Frontal cortex (tissue), 4 donors: Measurements from ENCODE around the gene VRTN. TPM values are rescaled to one million over a fixed set of nuclear protein-coding genes. Genes with fewer than 3 reads are reported as not detected.
A peak's percentile ranks its signal among the peaks of the same experiment; 100 is the strongest.
"Not testable (repeated sequence)": the region's sequence is repeated elsewhere in the genome, so short reads cannot be mapped to it uniquely, and the experiment has no call there.

Experiments
- DNase-seq, 2 donors: peaks; one replicate each; pipeline ENCODE4 v3.0.0; 2012; ENCODE audit warnings: low spot score in 2 of 2
- FAIRE-seq: peaks from 2 replicates; lab custom pipeline; 2012; peaks lifted over from hg19 to GRCh38; lab: Jason Lieb, UNC
- total RNA-seq: library from RNA; depleted of rRNA; stranded (reverse); fragments of >200 nt; gene quantifications from one replicate; pipeline ENCODE4 v1.2.3, GENCODE V29; 2014
- donor health status: control.
- donor health status: control.
- donor health status: control.

The VRTN gene
- total RNA-seq, 1 donor from 2014 or later, result not detected

GRCh38 chr14:74390505-74390904, 42.2 kb downstream of the VRTN start:
- not testable (repeated sequence) for DNase-seq, FAIRE-seq

GRCh38 chr14:74391479-74391878, 43.2 kb downstream of the VRTN start:
- DNase-seq (no peak), FAIRE-seq (no peak)

GRCh38 chr14:74392616-74393570, 44.6 kb downstream of the VRTN start:
- no peak for FAIRE-seq
- no peak for DNase-seq

- no peak for FAIRE-seq
Observed at GRCh38 chr14:74394549-74394948, 46.3 kb downstream of the VRTN start.

GRCh38 chr14:74395094-74395493, 46.8 kb downstream of the VRTN start:
- no peak for FAIRE-seq
- DNase-seq, result no peak

More at GRCh38 chr14:74394549-74394948, 46.3 kb downstream of the VRTN start:
- no peak for DNase-seq

GRCh38 chr14:74400031-74400685, 51.9 kb downstream of the VRTN start:
- FAIRE-seq (no peak), DNase-seq (no peak)

GRCh38 chr14:74400919-74401503, 52.7 kb downstream of the VRTN start:
- no peak for DNase-seq
- FAIRE-seq, result no peak

GRCh38 chr14:74401504-74402241, 53.4 kb downstream of the VRTN start:
- DNase-seq (peak in 1 of 2 donors; percentile 35), FAIRE-seq (no peak)

GRCh38 chr14:74402401-74403251, 54.4 kb downstream of the VRTN start:
- FAIRE-seq (no peak), DNase-seq (no peak)

- DNase-seq (no peak), FAIRE-seq (no peak)
Observed at GRCh38 chr14:74403619-74404417, 55.5 kb downstream of the VRTN start.

GRCh38 chr14:74404435-74404834, 56.2 kb downstream of the VRTN start:
- FAIRE-seq (no peak), DNase-seq (no peak)

GRCh38 chr14:74405663-74406062, 57.4 kb downstream of the VRTN start:
- no peak for DNase-seq
- FAIRE-seq, result no peak

- DNase-seq (no peak), FAIRE-seq (no peak)
Observed at GRCh38 chr14:74407021-74407800, 58.9 kb downstream of the VRTN start.

GRCh38 chr14:74407801-74408154, 59.5 kb downstream of the VRTN start:
- no peak for FAIRE-seq

GRCh38 chr14:74408870-74409269, 60.6 kb downstream of the VRTN start:
- no peak for DNase-seq
- no peak for FAIRE-seq

More at GRCh38 chr14:74407801-74408154, 59.5 kb downstream of the VRTN start:
- no peak for DNase-seq

GRCh38 chr14:74409441-74409840, 61.2 kb downstream of the VRTN start:
- DNase-seq (no peak), FAIRE-seq (no peak)
